ENCODE data around the gene ANKRD6. TPM values are rescaled to one million over a fixed set of nuclear protein-coding genes. Genes with fewer than 3 reads are reported as not detected.

The ANKRD6 gene
- total RNA-seq, 1 donor from 2014 or later, result 20.7 TPM

- Mint-ChIP-seq H3K4me1 (peaks cover 6% of the 10 kb centered on the region), H3K9me3 (no peaks in the 10 kb centered on the region), H3K27ac (ENCODE audit: unreplicated experiment) (no peak overlapping the region), H3K27me3 (ENCODE audit: low read depth) (no peaks in the 10 kb centered on the region), H3K4me3 (no peak overlapping the region), H3K36me3 (ENCODE audit: low read depth) (no peaks in the 10 kb centered on the region)
- no peak for TF ChIP-seq CTCF (conservative IDR thresholded peaks at IDR 0.05)
- DNase-seq (ENCODE audit: low read depth, low spot score), result no peak
Observed at GRCh38 chr6:89489078-89489477, 56.1 kb downstream of the ANKRD6 start.

- H3K27ac Mint-ChIP-seq (ENCODE audit: unreplicated experiment), result no peak overlapping the region
- no peaks in the 10 kb centered on the region for H3K36me3 Mint-ChIP-seq (ENCODE audit: low read depth)
- H3K4me1 Mint-ChIP-seq, result peaks cover 5% of the 10 kb centered on the region
- H3K4me3 Mint-ChIP-seq, result no peak overlapping the region
- TF ChIP-seq CTCF (conservative IDR thresholded peaks at IDR 0.05), result no peak
- no peak for DNase-seq (ENCODE audit: low read depth, low spot score)
- H3K9me3 Mint-ChIP-seq, result no peaks in the 10 kb centered on the region
- H3K27me3 Mint-ChIP-seq (ENCODE audit: low read depth), result no peaks in the 10 kb centered on the region
Observed at GRCh38 chr6:89492025-89492640, 59.2 kb downstream of the ANKRD6 start.

- Mint-ChIP-seq H3K36me3 (ENCODE audit: low read depth) (no peaks in the 10 kb centered on the region), H3K27me3 (ENCODE audit: low read depth) (no peaks in the 10 kb centered on the region), H3K27ac (ENCODE audit: unreplicated experiment) (no peak overlapping the region), H3K9me3 (no peaks in the 10 kb centered on the region), H3K4me3 (no peak overlapping the region), H3K4me1 (no peaks in the 10 kb centered on the region)
- no peak for DNase-seq (ENCODE audit: low read depth, low spot score)
- TF ChIP-seq CTCF (conservative IDR thresholded peaks at IDR 0.05), result peak; percentile 47
Observed at GRCh38 chr6:89494131-89494793, 61.3 kb downstream of the ANKRD6 start.

- no peaks in the 10 kb centered on the region for H3K36me3 Mint-ChIP-seq (ENCODE audit: low read depth)
- peaks cover 6% of the 10 kb centered on the region for H3K4me1 Mint-ChIP-seq
- no peaks in the 10 kb centered on the region for H3K27me3 Mint-ChIP-seq (ENCODE audit: low read depth)
- H3K4me3 Mint-ChIP-seq, result no peak overlapping the region
- no peak for TF ChIP-seq CTCF (conservative IDR thresholded peaks at IDR 0.05)
- DNase-seq (ENCODE audit: low read depth, low spot score), result no peak
- H3K27ac Mint-ChIP-seq (ENCODE audit: unreplicated experiment), result no peak overlapping the region
- H3K9me3 Mint-ChIP-seq, result no peaks in the 10 kb centered on the region
Observed at GRCh38 chr6:89495961-89496535, 63.1 kb downstream of the ANKRD6 start.

- no peaks in the 10 kb centered on the region for H3K27me3 Mint-ChIP-seq (ENCODE audit: low read depth)
- peaks cover 16% of the 10 kb centered on the region for H3K4me1 Mint-ChIP-seq
- no peak for TF ChIP-seq CTCF (conservative IDR thresholded peaks at IDR 0.05)
- no peak overlapping the region for H3K27ac Mint-ChIP-seq (ENCODE audit: unreplicated experiment)
- no peaks in the 10 kb centered on the region for H3K36me3 Mint-ChIP-seq (ENCODE audit: low read depth)
- DNase-seq (ENCODE audit: low read depth, low spot score), result no peak
- H3K4me3 Mint-ChIP-seq, result no peak overlapping the region
- no peaks in the 10 kb centered on the region for H3K9me3 Mint-ChIP-seq
Observed at GRCh38 chr6:89500611-89501010, 67.7 kb downstream of the ANKRD6 start.
